RPMI7951 (cell line): ENCODE measurements around the gene SIRT4. TPM values are rescaled to one million over a fixed set of nuclear protein-coding genes. Genes with fewer than 3 reads are reported as not detected.

Source experiments
- DNase-seq: peaks from one replicate; pipeline ENCODE4 v3.0.0-alpha.2; 2012; ENCODE audit warnings: low read depth
- total RNA-seq: library from RNA; depleted of rRNA; stranded (reverse); fragments of >200 nt; shearing (Covaris generic); gene quantifications from 2 replicates; pipeline ENCODE4 v1.2.3, GENCODE V29; 2014

SIRT4 gene
- total RNA-seq, 1 experiment from 2014 or later: 2.2 TPM

DNA sequence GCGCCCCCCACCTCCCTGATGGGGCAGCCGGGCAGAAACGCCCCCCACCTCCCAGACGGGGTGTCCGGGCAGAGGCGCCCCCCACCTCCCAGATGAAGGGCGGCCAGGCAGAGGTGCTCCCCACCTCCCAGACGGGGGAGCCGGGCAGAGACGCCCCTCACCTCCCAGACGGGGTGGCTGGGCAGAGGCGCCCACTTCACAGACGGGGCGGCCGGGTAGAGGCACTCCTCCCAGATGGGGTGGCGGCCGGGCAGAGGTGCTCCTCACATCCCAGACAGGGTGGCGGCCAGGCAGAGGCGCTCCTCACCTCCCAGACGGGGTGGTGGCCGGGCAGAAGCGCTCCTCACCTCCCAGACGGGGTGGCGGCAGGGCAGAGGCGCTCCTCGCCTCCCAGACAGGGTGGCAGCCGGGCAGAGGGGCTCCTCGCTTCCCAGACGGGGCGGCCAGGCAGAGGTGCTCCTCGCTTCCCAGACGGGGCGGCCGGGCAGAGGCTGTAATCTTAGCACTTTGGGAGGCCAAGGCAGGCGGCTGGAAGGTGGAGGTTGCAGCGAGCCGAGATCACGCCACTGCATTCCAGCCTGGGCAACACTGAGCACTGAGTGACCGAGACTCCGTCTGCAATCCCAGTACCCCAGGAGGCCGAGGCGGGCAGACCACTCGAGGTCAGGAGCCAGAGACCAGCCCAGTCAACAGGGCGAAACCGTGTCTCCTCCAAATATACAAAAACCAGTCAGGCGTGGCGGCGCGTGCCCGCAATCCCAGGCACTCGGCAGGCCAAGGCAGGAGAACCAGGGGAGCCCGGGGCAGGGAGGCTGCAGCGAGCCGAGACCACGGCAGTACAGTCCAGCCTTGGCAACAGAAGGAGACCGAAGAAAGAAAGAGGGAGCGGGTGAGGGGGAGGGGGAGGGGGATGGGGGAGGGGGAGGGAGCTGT is 23.7 kb upstream of the SIRT4 start:
- DNase-seq: no peak

DNA sequence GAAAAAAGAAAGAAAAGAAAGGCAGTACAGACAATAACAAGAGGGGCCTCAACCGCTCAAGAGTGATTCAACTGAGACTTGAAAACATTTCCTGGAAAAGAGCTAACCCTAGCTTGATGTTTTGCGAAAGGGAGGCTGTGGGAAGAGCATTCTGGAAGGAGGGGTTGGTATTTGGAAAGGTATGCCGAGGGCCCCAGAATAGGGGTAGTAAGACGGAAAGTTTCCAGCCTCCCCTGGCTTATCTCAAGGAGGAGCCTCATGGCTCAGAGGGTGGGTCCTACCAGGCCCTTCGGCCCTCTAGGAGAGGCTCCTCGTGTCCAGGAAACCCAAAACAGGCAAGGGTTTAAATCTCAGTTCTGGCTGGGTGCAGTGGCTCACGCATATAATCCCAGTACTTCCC is 18.8 kb upstream of the SIRT4 start:
- no peak for DNase-seq

DNA sequence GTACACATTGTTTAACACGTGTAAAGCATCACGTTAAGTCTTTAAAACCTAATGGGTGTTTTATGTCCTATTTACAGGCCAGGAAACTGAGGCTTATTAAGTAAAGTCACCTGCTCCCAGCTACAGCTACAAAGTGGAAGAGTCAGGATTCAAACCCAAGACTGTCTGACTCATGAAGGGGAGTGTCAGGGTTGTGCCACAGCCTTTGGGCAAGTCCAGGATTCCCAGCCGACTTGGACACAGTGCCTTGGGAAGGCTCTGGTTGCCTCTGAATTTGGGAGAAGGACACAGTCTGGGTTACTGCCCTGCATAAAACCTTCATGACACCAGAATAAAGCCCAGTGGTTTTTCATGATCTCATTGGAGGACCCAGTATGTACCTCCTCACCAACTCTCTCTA is 17.7 kb upstream of the SIRT4 start:
- DNase-seq: no peak

DNA sequence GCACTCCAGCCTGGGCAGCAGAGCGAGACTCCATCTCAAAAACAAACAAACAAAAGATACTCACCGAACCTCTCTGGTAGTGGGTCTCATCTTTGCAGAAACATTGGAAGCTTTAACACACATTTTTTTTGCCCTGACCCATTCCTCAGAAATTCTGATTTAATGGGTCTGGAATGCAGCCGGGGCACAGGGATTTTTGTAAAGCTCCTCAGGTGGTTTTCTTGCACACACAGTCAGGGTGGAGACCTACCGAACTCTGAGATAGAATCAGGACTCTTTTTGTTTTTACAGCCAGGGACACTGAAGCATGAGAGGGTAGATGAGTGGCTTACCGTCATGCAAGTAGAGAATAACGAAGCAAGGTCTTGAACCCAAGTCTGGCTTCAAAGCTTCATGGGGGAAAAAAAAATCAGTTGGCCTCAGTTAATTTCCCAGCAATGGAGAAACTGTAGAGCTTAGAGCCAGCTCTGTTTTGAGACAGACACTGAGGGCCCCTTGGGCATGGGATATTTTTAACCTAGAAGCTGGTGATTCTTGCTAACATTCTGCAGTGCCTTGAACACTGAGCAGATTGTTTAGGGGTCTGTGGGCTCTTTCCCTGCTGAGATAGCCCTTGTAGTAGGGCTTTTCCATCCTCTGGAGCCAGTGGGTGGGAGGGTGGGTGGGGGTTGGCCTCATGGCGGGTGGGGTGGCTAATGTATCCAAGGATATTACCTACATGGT is 15.2 kb upstream of the SIRT4 start:
- no peak for DNase-seq

DNA sequence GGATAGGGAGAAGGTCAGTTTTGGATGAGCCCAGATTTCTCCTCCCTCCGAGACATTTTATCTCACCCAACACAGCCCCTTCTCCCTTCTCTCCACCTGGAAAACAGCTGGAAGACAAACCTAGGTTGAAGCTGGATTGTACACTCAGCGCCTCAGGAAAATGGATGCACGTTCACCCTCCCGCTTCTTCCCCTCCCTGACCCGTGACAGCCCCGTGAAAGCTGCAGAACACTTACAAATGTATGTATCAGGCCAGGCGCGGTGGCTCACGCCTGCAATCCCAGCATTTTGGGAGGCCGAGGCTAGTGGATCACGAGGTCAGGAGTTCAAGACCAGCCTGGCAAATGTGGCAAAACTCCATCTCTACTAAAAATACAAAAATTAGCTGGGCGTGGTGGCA is 14.6 kb upstream of the SIRT4 start:
- no peak for DNase-seq

DNA sequence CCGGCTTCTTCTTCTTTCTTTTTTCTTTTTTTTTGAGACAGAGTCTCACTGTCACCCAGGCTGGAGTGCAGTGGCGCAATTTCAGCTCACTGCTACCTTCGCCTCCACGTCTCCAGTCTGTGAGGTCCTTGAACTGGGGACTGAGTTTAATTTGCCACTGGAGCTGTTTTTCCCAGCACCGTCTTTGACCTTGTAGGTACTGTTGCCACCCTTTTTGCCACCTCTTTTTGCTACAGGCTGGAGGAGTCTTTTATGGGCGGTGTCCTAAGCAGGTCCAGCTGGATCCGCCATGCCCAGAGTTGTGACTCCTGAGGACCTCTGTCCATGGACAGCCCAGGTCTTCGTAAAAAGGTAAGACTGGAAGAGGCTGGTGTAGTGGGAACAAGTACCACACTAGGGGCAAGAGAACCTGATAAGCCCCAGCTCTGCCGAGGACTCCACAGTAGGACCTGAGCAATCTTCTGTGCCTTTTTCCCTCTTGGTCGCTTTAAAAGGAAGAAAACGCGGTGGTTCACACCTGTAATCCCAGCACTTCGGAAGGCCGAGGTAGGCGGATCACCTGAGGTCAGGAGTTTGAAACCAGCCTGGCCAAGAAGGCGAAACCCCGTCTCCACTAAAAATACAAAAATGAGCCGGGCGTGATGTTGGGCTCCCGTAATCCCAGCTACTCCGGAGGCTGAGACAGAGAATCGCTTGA is 11.4 kb upstream of the SIRT4 start:
- DNase-seq: no peak

DNA sequence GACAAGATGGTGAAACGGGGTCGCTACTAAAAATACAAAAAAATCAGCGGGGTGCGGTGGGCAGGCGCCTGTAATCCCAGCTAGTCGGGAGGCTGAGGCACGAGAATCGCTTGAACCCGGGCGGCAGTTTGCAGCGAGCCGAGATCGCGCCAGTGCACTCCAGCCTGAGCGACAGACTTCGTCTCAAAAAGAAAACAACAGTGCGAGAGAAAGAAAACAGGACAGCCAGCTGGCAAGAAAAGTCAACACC is 9.8 kb upstream of the SIRT4 start:
- DNase-seq: no peak

DNA sequence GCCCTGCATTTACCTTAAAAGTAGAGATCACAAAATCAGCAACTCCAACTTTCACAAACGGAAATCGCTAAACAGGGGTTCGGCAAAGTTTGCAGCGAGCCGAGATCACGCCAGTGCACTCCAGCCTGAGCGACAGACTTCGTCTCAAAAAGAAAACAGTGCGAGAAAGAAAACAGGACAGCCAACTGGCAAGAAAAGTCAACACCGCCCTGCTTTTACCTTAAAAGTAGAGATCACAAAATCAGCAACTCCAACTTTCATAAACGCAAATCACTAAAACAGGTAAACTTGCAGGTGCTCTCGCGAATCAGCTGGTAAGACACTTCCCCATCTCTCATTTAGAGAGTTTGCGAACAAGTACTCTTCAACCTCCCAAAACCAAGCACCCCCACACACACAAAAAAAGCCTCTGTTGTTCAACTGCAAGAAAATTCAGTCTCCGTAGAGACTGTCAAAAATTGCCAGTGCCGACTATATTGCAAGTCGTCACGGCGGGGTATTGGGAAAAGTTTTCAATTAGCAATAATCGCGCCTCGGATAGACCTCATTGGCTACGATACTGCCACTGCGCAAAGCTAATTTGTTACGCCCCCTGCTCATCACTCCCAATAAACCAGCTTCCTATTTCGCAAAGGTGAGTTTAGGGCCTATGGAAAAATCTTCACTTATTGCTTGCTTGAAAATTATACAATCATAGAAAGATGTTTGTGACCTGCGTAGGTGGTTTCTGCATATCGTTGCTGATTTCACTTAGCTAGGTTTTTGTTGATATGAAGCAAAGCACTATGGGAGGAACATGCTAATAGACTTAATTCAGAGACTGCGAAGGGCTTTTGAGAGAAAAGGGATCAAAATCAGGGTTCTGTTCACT is 9.2 kb upstream of the SIRT4 start, which contains the start of gene RNU4-1:
Gene RNU4-1, minus strand, starts transcription at position 577 of the 871 bp plus-strand sequence.
- DNase-seq: peak; percentile 95

DNA sequence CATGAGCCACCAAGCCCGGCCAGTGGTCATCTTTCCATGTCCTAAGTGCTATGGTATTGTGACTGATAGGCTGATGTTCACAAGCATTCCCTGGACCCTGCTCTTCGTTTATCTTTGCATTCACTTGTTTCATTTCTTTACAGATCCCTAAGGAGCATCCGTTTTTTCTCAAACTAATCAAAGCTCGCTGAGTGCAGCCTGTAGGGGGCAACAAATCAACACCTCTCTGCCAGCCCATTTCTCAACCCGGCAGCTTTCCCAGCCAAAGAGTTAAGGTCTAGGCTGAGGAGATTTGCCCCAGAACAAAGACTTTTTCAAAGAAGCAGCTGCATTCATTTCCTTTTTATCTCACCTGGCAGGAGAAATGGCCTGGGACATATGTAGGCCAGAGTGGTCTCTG is 12.1 kb downstream of the SIRT4 start:
- no peak for DNase-seq

DNA sequence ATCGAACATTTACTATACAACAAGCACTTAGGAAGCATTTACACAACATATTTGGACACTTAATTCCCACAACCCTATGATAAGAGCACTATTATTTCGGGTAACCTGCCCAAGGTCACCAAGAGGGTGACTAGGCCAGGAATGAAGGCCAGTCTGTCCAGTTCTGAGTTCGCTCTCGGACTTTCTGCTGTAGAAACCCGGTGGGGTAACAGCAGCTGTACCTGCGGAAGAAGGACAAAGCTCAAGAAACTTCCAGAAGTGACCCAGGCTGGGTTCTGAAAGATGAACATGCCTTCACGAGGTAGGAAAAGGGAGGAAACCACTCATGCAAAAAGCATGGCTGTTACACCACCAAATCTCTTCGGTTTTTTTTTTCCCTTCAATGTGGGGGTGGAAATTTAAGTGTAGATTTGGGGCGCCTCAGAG is 14.7 kb downstream of the SIRT4 start:
- DNase-seq: no peak

DNA sequence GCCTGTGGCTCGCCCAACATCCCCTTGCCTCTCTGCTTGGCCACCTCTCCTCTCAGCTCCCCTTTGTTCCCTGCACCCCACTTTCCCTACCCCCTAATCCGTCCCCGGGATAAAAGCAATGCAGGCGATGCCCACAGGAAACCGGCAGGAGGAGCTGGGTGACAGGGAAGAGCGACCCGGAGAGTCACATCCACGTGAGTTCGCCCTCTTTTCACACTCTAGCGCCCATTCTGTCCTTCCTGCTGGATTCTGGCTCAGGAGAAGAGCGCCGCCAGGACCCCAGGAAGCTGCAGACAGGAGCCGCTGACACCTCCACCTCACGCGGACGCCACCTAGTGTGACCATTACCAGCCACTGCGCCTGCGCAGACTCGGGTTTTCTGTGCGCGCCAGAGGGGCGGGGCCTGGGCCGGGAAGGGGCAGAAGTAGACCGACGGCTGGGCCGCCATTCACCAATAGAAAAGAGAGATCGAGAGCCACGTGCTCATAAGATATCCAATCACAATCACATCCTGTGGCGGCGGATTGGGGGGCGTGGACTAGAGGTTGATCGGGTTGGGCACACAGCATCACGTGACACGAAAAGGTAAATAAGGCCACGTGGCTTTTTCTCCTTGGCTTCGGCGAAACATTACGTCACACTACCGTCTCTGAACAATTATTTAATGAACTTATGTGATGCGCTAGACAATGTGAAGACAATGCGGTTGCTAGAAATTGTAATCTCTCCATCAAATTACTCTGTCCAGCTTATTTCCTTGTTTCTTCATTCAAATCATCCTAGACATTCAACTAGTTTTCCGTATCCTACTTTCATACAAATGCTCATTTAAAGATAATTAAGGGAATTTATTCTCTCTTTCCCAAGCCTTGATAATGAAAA is 15.3 kb downstream of the SIRT4 start:
- DNase-seq: peak; percentile 98

DNA sequence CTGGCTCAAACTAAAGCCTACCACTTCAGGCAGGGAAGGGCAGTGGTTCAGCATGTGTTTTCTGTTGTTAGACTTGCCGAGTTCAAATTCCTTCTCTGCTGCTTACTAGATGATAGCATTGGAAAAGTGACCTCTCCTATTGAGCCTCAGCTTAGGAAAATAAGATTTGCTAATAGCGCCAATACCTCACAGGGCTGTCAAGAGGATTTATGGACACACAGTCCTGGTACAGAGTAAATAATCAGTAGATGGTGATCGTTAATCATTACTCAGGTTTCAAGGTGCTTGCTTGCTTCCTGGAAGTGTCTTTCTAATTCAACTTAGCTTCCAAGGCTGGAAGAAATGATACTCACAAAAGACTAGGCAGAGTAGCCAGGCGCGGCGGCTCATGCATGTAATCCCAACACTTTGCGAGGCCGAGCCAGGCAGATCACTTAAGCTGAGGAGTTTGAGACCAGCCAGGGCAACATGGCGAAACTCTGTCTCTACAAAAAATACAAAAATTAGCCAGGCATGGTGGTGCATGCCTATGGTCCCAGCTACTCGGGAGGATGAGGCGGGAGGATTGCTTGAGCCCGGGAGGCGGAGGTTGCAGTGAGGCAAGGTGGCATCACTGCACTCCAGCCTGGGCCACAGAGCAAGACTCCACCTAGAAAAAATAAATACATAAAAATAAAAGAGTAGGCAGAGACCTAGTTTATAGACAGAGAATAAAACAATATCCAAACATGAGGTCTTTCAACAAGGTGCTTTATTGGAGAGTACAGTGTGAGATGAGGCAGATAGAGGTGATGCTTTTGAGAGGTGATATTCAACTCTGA is 19.5 kb downstream of the SIRT4 start:
- DNase-seq: no peak

DNA sequence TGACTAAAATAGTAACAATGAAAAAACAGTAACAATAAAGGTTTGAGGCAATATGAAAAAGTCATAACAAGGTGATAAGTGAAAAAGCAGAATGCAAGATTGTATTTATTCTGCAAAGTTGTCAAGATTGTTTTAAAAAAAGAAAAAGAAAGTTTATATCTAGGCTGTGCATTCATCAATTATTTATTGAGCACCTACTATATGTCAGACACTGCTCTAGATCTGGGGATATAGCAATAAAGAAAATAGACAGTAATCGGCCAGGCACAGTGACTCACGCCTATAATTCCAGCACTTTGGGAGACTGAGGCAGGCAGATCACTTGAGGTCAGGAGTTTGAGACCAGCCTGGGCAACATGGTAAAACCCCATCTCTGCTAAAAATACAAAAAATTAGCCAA is 21.7 kb downstream of the SIRT4 start:
- DNase-seq: no peak

DNA sequence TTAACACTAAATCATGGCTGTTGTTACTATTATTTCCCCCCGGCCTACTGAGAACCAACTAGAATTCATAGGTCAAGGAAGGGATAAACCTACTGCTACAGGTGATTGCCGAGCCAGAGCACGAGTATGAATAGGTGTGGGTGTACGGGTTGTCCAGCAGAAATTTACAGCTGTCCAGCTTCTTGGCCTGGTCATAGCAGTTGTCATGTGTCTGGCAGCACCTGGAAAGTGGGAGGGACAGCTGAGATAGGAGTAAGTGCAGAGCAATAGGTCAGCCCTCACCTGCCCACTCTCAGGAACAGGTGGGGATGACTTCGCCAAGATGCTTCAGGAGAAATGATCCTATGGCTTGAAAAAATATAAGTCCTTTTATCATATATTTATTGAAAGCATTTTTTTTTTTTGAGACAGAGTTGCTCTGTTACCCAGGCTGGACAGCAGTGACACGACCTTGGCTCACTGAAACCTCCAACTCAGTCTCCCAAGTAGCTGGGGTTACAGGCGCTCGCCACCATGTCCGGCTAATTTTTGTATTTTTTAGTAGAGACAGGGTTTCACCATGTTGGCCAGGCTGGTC is 22.8 kb downstream of the SIRT4 start:
- DNase-seq: no peak

DNA sequence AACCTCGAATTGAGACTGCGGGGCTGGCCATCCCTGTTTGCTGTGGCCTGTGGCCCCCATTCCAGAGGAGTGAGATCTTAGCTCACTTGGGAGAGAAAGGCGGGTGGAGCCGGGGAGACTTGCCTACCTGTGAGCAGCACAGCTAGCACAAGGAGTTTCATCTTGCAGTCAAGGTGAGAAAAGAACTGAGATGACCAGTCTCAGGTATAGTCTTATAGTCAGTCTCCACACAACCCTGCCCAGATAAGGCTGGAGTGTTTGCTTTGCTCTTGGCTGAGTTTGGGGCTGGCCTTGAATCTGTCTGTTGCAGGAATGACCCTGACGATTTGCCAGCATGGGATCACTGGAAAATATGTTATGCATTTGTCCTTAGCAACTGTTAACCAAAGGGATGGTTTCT is 25.5 kb downstream of the SIRT4 start, which contains the start of gene PLA2G1B:
Gene PLA2G1B, minus strand, starts transcription at position 187 of the 400 bp plus-strand sequence. Its CDS starts 26 bp downstream, at position 161.
- DNase-seq: no peak

DNA sequence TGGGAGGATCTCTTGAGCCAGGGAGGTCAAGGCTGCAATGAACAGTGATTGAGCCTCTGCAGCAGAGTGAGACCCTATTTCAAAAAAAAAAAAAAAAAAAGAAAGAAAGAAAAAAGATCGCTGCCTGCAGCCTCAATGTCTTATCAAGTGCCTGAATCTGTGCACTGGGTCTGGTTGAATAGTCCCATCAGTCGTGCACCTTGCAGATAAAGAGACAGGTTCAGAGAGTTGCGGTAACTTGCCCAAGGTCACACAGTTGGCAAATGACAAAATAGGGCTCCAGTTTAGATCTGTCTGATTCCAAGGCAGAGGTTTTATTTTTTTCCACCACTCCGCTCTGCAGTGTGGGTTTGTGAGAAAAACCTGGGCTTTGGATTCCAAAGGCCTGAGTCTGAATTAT is 26.1 kb downstream of the SIRT4 start:
- DNase-seq: no peak

DNA sequence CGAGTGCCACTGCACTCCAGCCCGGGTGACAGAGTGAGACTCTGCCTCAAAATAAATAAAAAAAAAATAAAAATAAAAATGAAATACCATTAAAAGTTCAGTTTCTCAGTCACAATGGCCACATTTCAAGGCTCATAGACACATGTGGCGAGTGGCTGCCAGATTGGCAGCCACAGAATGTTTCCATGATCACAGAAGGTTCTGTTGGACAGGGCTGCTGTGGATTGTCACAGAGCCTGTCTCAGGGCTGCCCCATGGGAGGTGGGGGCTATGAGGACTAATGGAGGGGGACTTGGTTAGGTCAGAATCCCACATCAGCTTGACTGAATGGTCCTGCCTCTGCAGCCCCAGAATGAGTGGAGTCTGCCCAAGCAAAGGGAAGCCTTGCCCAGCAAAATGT is 29.3 kb downstream of the SIRT4 start:
- DNase-seq: no peak

DNA sequence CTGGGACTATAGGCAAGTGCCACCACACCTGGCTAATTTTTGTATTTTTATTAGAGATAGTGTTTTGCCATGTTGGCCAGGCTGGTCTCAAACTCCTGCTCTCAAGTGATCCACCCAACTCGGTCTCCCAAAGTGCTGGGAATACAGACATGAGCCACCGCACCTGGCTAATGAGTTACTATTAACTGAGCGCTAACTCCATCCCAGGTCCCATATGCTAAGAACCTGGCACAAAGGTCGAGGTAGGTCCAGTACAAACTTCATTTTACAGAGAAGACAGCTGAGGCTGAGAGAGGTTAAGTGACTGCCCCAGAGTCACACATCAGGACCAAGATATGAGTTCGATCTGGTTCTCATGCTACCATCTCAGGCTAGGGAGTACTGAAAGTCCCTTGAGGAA is 29.9 kb downstream of the SIRT4 start:
- no peak for DNase-seq

DNA sequence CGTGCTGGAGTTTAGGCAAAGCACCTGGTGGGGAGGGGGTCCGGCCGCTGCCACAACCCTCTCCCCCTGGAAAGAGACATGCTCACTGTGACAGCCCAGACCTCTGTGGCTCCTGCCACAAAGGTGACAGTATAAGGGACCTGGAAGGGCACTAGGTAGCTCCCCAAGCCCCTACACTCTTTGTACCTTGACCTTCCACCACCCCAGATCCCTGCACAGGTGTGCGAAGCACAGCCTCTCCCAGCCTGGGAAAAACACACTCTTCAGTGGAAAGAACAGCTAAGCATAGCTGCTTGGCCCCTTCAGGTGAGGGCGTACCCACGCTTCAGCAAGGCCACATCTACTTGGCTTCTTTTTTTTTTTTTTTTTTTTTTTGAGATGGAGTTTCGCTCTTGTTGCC is 30.4 kb downstream of the SIRT4 start:
- no peak for DNase-seq
